SK-N-SH (cell line): Measurements from ENCODE around the gene ZNF69. TPM values are rescaled to one million over a fixed set of nuclear protein-coding genes. Genes with fewer than 3 reads are reported as not detected.
A peak's percentile ranks its signal among the peaks of the same experiment; 100 is the strongest.

ENCODE experiments used
- CTCF ChIA-PET: fragments of 300-600, 350-600 bp; formaldehyde crosslinking; extraction: SDS; loops from one replicate; lab custom pipeline; 2021; lab: Yijun Ruan, JAX
- POLR2A ChIA-PET: fragments of 350-600 bp; sonication (Branson Sonifier 250); formaldehyde crosslinking; extraction: SDS; loops from one replicate; lab custom pipeline; 2020; ENCODE audit warnings: antibody characterized with exemption, inconsistent platforms; lab: Yijun Ruan, JAX
- DNase-seq: peaks from one replicate; pipeline ENCODE4 v3.0.0; 2012
- H2AFZ ChIP-seq: fragments of 200-600 bp; sonication (generic); 2 replicates; pipeline ENCODE4 v1.8.1; 2016; ENCODE audit warnings: antibody characterized with exemption, mild to moderate bottlenecking, low read depth
- H3F3A ChIP-seq: fragments of 200-600 bp; sonication (generic); replicated peaks from 2 replicates; pipeline ENCODE3; 2016; ENCODE audit warnings: antibody characterized with exemption, mild to moderate bottlenecking; ENCODE audit not compliant: insufficient read depth
- H3K27ac ChIP-seq, 2 experiments: fragments of 200-500 bp in 1 of 2; fragments of 200-600 bp in 1 of 2; sonication (Bioruptor generic) in 1 of 2; sonication (generic), shearing (Covaris generic) in 1 of 2; 2 replicates each; pipeline versions ENCODE4 v1.5.1 to v1.6.1; 2014 to 2016; ENCODE audit warnings: low read depth in 2 of 2, inconsistent platforms in 1 of 2, low read length in 1 of 2, mild to moderate bottlenecking in 1 of 2, mixed read lengths in 1 of 2
- H3K27me3 ChIP-seq: fragments of 200-600 bp; sonication (generic), shearing (Covaris generic); 2 replicates; pipeline ENCODE4 v1.6.1; 2016; ENCODE audit warnings: mixed run types; ENCODE audit not compliant: insufficient read depth
- H3K36me3 ChIP-seq, 2 experiments: fragments of 200-500 bp in 1 of 2; fragments of 200-600 bp in 1 of 2; sonication (Bioruptor generic) in 1 of 2; sonication (generic) in 1 of 2; replicated peaks in 1 of 2; 2 replicates each; pipeline versions ENCODE3 to v1.5.1; 2014 to 2016; ENCODE audit warnings: low read length in 1 of 2, mild to moderate bottlenecking in 1 of 2; ENCODE audit not compliant: insufficient read depth in 2 of 2, control insufficient read depth in 1 of 2
- H3K4me1 ChIP-seq, 2 experiments: fragments of 200-500 bp in 1 of 2; fragments of 200-600 bp in 1 of 2; sonication (Bioruptor generic) in 1 of 2; sonication (generic), shearing (Covaris generic) in 1 of 2; 2 replicates each; pipeline versions ENCODE4 v1.5.1 to v1.6.1; 2014 to 2016; ENCODE audit warnings: low read depth in 1 of 2, low read length in 1 of 2, mixed run types in 1 of 2; ENCODE audit not compliant: insufficient read depth in 2 of 2, control insufficient read depth in 1 of 2
- H3K4me2 ChIP-seq: fragments of 200-600 bp; sonication (generic), shearing (Covaris generic); 2 replicates; pipeline ENCODE4 v1.6.1; 2017; ENCODE audit warnings: mixed run types
- H3K4me3 ChIP-seq, 2 experiments: fragments of 200-500 bp in 1 of 2; fragments of 200-600 bp in 1 of 2; sonication (Bioruptor generic) in 1 of 2; sonication (generic), shearing (Covaris generic) in 1 of 2; 2 replicates each; pipeline versions ENCODE4 v1.5.1 to v1.8.1; 2014 to 2016; ENCODE audit warnings: low read depth in 2 of 2, inconsistent platforms in 1 of 2, low read length in 1 of 2, mild to moderate bottlenecking in 1 of 2, mixed read lengths in 1 of 2, moderate library complexity in 1 of 2
- H3K79me2 ChIP-seq: fragments of 200-600 bp; sonication (generic); 2 replicates; pipeline ENCODE4 v1.8.1; 2017; ENCODE audit warnings: mild to moderate bottlenecking; ENCODE audit not compliant: insufficient read depth
- H3K9ac ChIP-seq: fragments of 200-600 bp; sonication (generic); 2 replicates; pipeline ENCODE4 v1.6.1; 2017; ENCODE audit warnings: mixed run types
- H3K9me2 ChIP-seq: fragments of 200-600 bp; sonication (generic); 2 replicates; pipeline ENCODE4 v1.6.1; 2017; ENCODE audit warnings: mixed run types
- H3K9me3 ChIP-seq: fragments of 200-600 bp; sonication (generic); 2 replicates; pipeline ENCODE4 v1.6.1; 2017; ENCODE audit warnings: mixed run types, mild to moderate bottlenecking, moderate library complexity
- H4K20me1 ChIP-seq: fragments of 200-600 bp; sonication (generic); 2 replicates; pipeline ENCODE4 v1.6.1; 2017; ENCODE audit warnings: mild to moderate bottlenecking, mixed run types; ENCODE audit not compliant: insufficient read depth
- CTCF ChIP-seq: fragments of 200-600 bp; sonication (generic); IDR thresholded peaks from 2 replicates; pipeline ENCODE4 v1.6.1; 2017; ENCODE audit warnings: antibody characterized with exemption, mild to moderate bottlenecking, moderate library complexity
- JUND ChIP-seq: IDR thresholded peaks from 2 replicates; pipeline ENCODE4 v1.4.0; 2012
- MAX ChIP-seq: IDR thresholded peaks from 2 replicates; pipeline ENCODE4 v1.4.0; 2012; ENCODE audit warnings: low read depth
- MXI1 ChIP-seq: IDR thresholded peaks from 2 replicates; pipeline ENCODE4 v1.6.1; 2012; ENCODE audit warnings: mild to moderate bottlenecking, low read depth, low read length, improper control_type of control experiment
- NFIC ChIP-seq: IDR thresholded peaks from 2 replicates; pipeline ENCODE4 v1.4.0; 2012; ENCODE audit warnings: borderline replicate concordance
- PBX3 ChIP-seq: IDR thresholded peaks from 2 replicates; pipeline ENCODE4; 2012
- POLR2AphosphoS5 ChIP-seq: IDR thresholded peaks from 2 replicates; pipeline ENCODE4 v1.6.1; 2012; ENCODE audit warnings: low read depth, low read length
- RAD21 ChIP-seq: IDR thresholded peaks from 2 replicates; pipeline ENCODE4 v1.6.1; 2012; ENCODE audit warnings: mild to moderate bottlenecking, low read length
- RXRA ChIP-seq: IDR thresholded peaks from 2 replicates; pipeline ENCODE4 v1.4.0; 2012; ENCODE audit warnings: low read depth, mild to moderate bottlenecking, borderline replicate concordance
- SIN3A ChIP-seq: IDR thresholded peaks from 2 replicates; pipeline ENCODE4 v1.6.1; 2012; ENCODE audit warnings: low read depth, mild to moderate bottlenecking, low read length, moderate library complexity, borderline replicate concordance
- TAF1 ChIP-seq: IDR thresholded peaks from 2 replicates; pipeline ENCODE4 v1.6.1; 2012; ENCODE audit warnings: low read depth, mild to moderate bottlenecking, low read length, moderate library complexity, borderline replicate concordance
- WGBS: methylation state at CpG from one replicate; pipeline ENCODE4 v1.1.6; 2017; ENCODE audit warnings: low lambda C conversion rate; 5-methylcytosine and 5-hydroxymethylcytosine counted together
- polyA plus RNA-seq, 3 experiments: library from polyadenylated mRNA; depleted of rRNA; stranded (reverse); fragments of >200 nt; gene quantifications; 2 replicates each; pipeline ENCODE4 v1.2.3, GENCODE V29; 2012

The ZNF69 gene
- polyA plus RNA-seq (2012; rRNA removed) = 0.58 and 0.65 TPM in 2 replicates
- polyA plus RNA-seq (2012; cell fraction: cytosol; rRNA removed) = 0.72 and 0.77 TPM in 2 replicates
- 1.3 and 1.6 TPM in 2 replicates for polyA plus RNA-seq (2012; cell fraction: nucleus; rRNA removed)

GRCh38 chr19:11887611-11888531 is at the start of gene ZNF69:
Gene ZNF69, plus strand, starts transcription at chr19:11887782. Its CDS starts 142 bp downstream, at chr19:11887924.
- TF ChIP-seq POLR2AphosphoS5 (peak; percentile 20; the same call in 1 of the 2 replicates), CTCF (peak; percentile 25), SIN3A (no peak), TAF1 (0 out of 2 replicates have a peak, but pooled peaks have one; percentile 13), PBX3 (peak; percentile 96), NFIC (no peak), JUND (no peak), RAD21 (0 out of 2 replicates have a peak, but pooled peaks have one; percentile 7), MXI1 (peak; percentile 68; the same call in 1 of the 2 replicates), MAX (no peak; the same call in 1 of the 2 replicates), RXRA (no peak)
- no peaks in the 10 kb centered on the region for H3K27me3 ChIP-seq
- CTCF ChIA-PET = interaction anchor here (0.6 to 2.5 kb wide), 6 partner anchors 36 to 172 kb away, joined by 3 to 15 read pairs (median 4); partner anchors contain the start of gene ZNF491
- no peaks in the 10 kb centered on the region for H3K9me3 ChIP-seq
- H3K27ac ChIP-seq = peak within 1 kb of the TSS in 1 of 2 experiments; percentile 89; a peak in 2 of 4 replicates
- POLR2A ChIA-PET = interaction anchor here (0.6 kb wide), 1 partner anchor 177 kb away, joined by 3 read pairs; the partner anchor contains the start of gene ZNF844
- no peaks in the 10 kb centered on the region for H4K20me1 ChIP-seq
- peak within 1 kb of the TSS; percentile 83 for H3K4me2 ChIP-seq
- H3K9ac ChIP-seq = peak within 1 kb of the TSS; percentile 51
- 3% methylated on average over 16 of the region's 56 CpGs for WGBS
- H2AFZ ChIP-seq = peak within 1 kb of the TSS; percentile 96
- peaks cover 0 to 3% of the 10 kb centered on the region in 2 experiments; a peak in 1 of 4 replicates for H3K4me1 ChIP-seq
- H3K36me3 ChIP-seq = no peaks in the 10 kb centered on the region
- peak; percentile 89 for DNase-seq
- H3K79me2 ChIP-seq = 0 out of 2 replicates have a peak, but pooled peaks cover 3% of the 10 kb centered on the region
- H3K4me3 ChIP-seq = peak within 1 kb of the TSS; percentile 70 to 77
- no peaks in the 10 kb centered on the region for H3F3A ChIP-seq
- no peaks in the 10 kb centered on the region for H3K9me2 ChIP-seq
